ENCODE data around the gene DSCAM.

- TF ChIP-seq, protein P1, sequence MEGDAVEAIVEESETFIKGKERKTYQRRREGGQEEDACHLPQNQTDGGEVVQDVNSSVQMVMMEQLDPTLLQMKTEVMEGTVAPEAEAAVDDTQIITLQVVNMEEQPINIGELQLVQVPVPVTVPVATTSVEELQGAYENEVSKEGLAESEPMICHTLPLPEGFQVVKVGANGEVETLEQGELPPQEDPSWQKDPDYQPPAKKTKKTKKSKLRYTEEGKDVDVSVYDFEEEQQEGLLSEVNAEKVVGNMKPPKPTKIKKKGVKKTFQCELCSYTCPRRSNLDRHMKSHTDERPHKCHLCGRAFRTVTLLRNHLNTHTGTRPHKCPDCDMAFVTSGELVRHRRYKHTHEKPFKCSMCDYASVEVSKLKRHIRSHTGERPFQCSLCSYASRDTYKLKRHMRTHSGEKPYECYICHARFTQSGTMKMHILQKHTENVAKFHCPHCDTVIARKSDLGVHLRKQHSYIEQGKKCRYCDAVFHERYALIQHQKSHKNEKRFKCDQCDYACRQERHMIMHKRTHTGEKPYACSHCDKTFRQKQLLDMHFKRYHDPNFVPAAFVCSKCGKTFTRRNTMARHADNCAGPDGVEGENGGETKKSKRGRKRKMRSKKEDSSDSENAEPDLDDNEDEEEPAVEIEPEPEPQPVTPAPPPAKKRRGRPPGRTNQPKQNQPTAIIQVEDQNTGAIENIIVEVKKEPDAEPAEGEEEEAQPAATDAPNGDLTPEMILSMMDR (IDR thresholded peaks at IDR 0.05), result no peak
- TF ChIP-seq POLR2A (IDR thresholded peaks at IDR 0.05), result no peak
Measured at GRCh38 chr21:40667967-40668366, 179.0 kb downstream of the DSCAM start.

All from Peyer's patch (tissue), 4 donors.